Activated B cell treated with CpG ODN at 0.5 μM for 24 hours (primary cell): ENCODE results near the gene NLRP11. TPM values are rescaled to one million over a fixed set of nuclear protein-coding genes. Genes with fewer than 3 reads are reported as not detected.
A peak's percentile ranks its signal among the peaks of the same experiment; 100 is the strongest.

Experiments used
- ATAC-seq: fragments of 200-7000 bp; cut with Tn5 transposase; one replicate; pipeline ENCODE4 v1.10.0; 2021; ENCODE audit warnings: low read depth, mild to moderate bottlenecking, moderate library complexity
- CTCF ChIA-PET: fragments of 350-600 bp; sonication (Branson Sonifier 250); formaldehyde crosslinking; loops from one replicate; lab custom pipeline; 2021; ENCODE audit warnings: antibody characterized with exemption; lab: Charles Lee
- POLR2A ChIA-PET: fragments of 350-600 bp; sonication (Branson Sonifier 250); formaldehyde crosslinking; loops from one replicate; lab custom pipeline; 2021; ENCODE audit warnings: antibody characterized with exemption; lab: Charles Lee
- DNase-seq: peaks from one replicate; pipeline ENCODE4 v3.0.0; 2022
- H3K27ac Mint-ChIP-seq: one replicate; pipeline ENCODE4 v1.8.0; 2020; ENCODE audit warnings: mixed read lengths
- H3K27me3 Mint-ChIP-seq: one replicate; pipeline ENCODE4 v1.8.0; 2021; ENCODE audit warnings: mixed read lengths
- H3K36me3 Mint-ChIP-seq: one replicate; pipeline ENCODE4 v1.8.0; 2021; ENCODE audit warnings: low read depth, mixed read lengths
- H3K4me1 Mint-ChIP-seq: one replicate; pipeline ENCODE4 v1.8.0; 2021; ENCODE audit warnings: mixed read lengths
- H3K4me3 Mint-ChIP-seq: one replicate; pipeline ENCODE4 v1.8.0; 2020; ENCODE audit warnings: mild to moderate bottlenecking, mixed read lengths
- H3K9me3 Mint-ChIP-seq: one replicate; pipeline ENCODE4 v1.8.0; 2020; ENCODE audit warnings: mixed read lengths
- intact Hi-C: fragments of 100-400 bp; cut with micrococcal nuclease; formaldehyde crosslinking; loops from one replicate; pipeline ENCODE4 v1.15.1; 2024
- total RNA-seq: library from RNA; stranded (reverse); gene quantifications from 2 replicates; pipeline ENCODE4 v1.2.3, GENCODE V29; 2022
- TF ChIP-seq, protein P1 (sequence below): fragments of 200-600 bp; IDR thresholded peaks from one replicate; pipeline ENCODE4 v1.8.0; 2022; ENCODE audit warnings: antibody characterized with exemption, mild to moderate bottlenecking

The NLRP11 gene
- total RNA-seq, 1 donor from 2014 or later, result 0.16 TPM

DNA sequence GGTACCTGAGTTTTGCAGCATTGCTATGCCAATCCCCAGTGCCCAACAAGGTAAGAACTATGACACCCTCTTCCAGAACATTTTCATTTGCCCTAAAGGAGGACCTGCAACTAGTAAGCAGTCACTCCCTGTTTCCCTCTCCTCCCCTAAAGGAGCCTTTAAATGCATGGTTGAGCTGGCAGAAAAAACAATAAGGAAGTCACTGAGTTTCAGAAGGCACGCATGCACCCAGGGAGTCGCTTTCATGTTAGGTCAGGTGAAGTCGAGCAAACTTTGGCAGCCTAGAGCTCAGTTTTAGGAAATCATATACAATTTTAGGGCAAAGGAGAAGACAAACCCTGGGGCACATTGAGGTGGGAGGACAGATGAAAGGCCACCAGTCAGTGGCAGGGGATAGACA lies 11.8 kb downstream of the NLRP11 start:
- TF ChIP-seq, protein P1, sequence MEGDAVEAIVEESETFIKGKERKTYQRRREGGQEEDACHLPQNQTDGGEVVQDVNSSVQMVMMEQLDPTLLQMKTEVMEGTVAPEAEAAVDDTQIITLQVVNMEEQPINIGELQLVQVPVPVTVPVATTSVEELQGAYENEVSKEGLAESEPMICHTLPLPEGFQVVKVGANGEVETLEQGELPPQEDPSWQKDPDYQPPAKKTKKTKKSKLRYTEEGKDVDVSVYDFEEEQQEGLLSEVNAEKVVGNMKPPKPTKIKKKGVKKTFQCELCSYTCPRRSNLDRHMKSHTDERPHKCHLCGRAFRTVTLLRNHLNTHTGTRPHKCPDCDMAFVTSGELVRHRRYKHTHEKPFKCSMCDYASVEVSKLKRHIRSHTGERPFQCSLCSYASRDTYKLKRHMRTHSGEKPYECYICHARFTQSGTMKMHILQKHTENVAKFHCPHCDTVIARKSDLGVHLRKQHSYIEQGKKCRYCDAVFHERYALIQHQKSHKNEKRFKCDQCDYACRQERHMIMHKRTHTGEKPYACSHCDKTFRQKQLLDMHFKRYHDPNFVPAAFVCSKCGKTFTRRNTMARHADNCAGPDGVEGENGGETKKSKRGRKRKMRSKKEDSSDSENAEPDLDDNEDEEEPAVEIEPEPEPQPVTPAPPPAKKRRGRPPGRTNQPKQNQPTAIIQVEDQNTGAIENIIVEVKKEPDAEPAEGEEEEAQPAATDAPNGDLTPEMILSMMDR, result no peak
- H3K36me3 Mint-ChIP-seq, result no peaks in the 10 kb centered on the region
- intact Hi-C loops, result no loop called here
- H3K4me1 Mint-ChIP-seq, result peaks cover 15% of the 10 kb centered on the region
- H3K27me3 Mint-ChIP-seq, result peaks cover 14% of the 10 kb centered on the region
- H3K27ac Mint-ChIP-seq, result no peak overlapping the region
- no peak overlapping the region for H3K4me3 Mint-ChIP-seq
- no peak for ATAC-seq
- no peaks in the 10 kb centered on the region for H3K9me3 Mint-ChIP-seq
- no peak for DNase-seq
- CTCF ChIA-PET, result no interaction called here
- POLR2A ChIA-PET, result no interaction called here

DNA sequence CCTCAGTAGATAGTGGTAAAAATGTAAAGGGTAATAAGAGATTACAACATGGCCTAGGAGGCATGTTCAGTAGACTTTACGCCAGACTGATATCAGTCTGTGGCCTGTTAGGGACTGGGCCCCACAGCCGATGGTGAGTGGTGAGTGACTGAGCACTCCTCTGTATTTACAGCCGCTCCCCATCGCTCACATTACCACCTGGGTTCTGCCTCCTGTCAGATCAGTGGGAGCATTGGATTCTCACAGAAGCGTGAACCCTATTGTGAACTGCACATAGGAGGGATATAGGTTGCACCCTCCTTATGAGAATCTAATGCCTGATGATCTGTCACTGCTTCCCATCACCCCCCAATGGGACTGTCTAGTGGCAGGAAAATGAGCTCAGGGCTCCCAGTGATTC lies 17.9 kb downstream of the NLRP11 start:
- TF ChIP-seq, protein P1, result no peak
- ATAC-seq (no peak), DNase-seq (no peak)
- intact Hi-C loops, result no loop called here
- Mint-ChIP-seq H3K36me3 (no peaks in the 10 kb centered on the region), H3K9me3 (no peaks in the 10 kb centered on the region), H3K27ac (no peak overlapping the region), H3K4me3 (no peak overlapping the region), H3K4me1 (peaks cover 7% of the 10 kb centered on the region), H3K27me3 (peaks cover 4% of the 10 kb centered on the region)
- ChIA-PET CTCF (no interaction called here), POLR2A (no interaction called here)

DNA sequence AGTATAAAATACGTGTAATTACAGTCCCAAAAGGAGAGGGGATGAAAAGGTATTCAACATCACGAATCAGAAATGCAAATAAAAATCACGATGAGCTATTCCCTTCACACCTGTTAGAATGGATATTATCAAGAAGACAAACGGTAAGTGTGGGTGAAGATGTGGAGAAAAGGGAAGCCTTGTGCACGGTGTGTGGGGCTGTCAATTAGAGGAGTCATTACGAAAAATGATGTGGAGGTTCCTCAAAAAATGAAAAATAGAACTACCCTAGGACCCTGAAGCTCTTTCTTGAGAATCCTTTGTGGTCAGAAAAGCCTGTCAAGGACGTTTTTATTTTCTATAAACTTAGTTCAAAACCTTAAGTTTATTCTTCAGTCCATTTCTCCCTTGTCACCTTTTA lies 19.4 kb downstream of the NLRP11 start:
- no peaks in the 10 kb centered on the region for H3K36me3 Mint-ChIP-seq
- peaks cover 7% of the 10 kb centered on the region for H3K4me1 Mint-ChIP-seq
- H3K27ac Mint-ChIP-seq, result no peak overlapping the region
- ATAC-seq (no peak), DNase-seq (no peak)
- no peaks in the 10 kb centered on the region for H3K9me3 Mint-ChIP-seq
- TF ChIP-seq, protein P1, result no peak
- H3K4me3 Mint-ChIP-seq, result no peak overlapping the region
- CTCF ChIA-PET, result interaction anchor here (1.0 kb wide), 1 partner anchor 180 kb away, joined by 3 read pairs; no protein-coding TSS in a partner anchor
- intact Hi-C loops, result no loop called here
- peaks cover 4% of the 10 kb centered on the region for H3K27me3 Mint-ChIP-seq
- POLR2A ChIA-PET, result no interaction called here

DNA sequence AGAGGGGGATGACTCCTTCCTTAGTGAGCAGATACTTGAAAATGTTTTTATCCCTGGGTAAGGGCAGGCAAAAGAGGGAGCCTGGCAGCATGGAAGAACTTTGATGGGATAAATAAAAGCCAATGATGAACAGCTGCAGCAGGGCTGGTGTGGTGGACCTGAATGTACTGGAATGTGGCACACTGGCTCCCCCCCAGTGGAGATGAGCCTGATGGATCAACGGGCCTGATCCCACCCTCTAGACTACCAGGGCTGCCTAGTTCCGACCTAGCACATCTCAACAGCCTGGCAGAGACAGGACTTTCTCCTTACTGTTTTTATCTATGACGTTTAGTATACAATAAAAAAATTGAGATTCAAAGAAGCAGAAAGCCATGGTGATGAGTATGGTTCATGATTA lies 20.5 kb downstream of the NLRP11 start:
- CTCF ChIA-PET, result interaction anchor here (0.8 to 1.0 kb wide), 2 partner anchors 179 to 180 kb away, joined by 3 to 4 read pairs; no protein-coding TSS in a partner anchor
- intact Hi-C loops, result loop anchor here (2.0 kb wide), 1 partner anchor 295 kb away; no protein-coding TSS in a partner anchor
- Mint-ChIP-seq H3K27me3 (peaks cover 4% of the 10 kb centered on the region), H3K27ac (no peak overlapping the region), H3K9me3 (no peaks in the 10 kb centered on the region), H3K4me1 (peaks cover 7% of the 10 kb centered on the region), H3K4me3 (no peak overlapping the region), H3K36me3 (no peaks in the 10 kb centered on the region)
- TF ChIP-seq, protein P1, result no peak
- POLR2A ChIA-PET, result no interaction called here
- no peak for DNase-seq
- no peak for ATAC-seq

DNA sequence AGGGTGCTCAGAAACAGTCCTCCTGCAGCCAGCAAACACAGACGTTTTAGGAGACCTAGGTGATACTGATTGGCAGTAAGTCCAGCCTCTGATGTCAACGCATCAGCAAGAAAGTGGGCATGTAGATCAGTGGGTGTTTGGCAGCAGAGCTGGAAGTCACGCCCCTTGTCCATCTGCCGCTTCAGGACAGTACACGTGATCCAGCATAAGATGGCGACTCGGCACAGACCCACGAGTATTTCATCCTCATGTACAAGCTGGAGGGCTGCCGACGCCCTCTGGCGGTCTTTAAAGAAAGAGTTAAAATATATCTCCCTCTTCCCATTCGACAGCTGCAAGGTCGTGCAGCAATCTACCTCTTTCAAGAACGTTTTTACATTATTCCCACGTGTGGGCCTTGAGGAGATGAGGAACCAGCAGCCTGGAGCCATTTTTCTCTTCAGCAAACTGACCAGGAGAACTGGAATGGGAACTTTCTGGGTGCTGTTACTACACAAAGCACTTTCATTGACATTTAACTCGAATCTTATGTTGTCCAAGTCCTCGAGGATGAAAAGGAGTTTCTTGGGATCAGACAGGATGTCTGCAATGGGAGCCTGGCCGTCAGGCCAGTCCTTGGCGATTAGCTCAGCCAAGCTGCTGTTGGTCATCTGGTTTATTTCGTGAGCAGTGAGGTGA lies 22.3 kb downstream of the NLRP11 start:
- CTCF ChIA-PET, result interaction anchor here (0.7 to 4.2 kb wide), 9 partner anchors 8 to 210 kb away, joined by 3 to 90 read pairs (median 4); partner anchors contain the start of genes FIZ1 and ZNF524
- ATAC-seq, result peak; percentile 97
- intact Hi-C loops, result loop anchor here (1.0 to 2.0 kb wide), 3 partner anchors 134 to 293 kb away; partner anchors contain the start of gene EPN1
- POLR2A ChIA-PET, result interaction anchor here (1.0 to 1.9 kb wide), 6 partner anchors 132 to 178 kb away, joined by 3 to 12 read pairs (median 5); partner anchors contain the start of gene U2AF2
- H3K36me3 Mint-ChIP-seq, result no peaks in the 10 kb centered on the region
- H3K27me3 Mint-ChIP-seq, result peaks cover 4% of the 10 kb centered on the region
- peaks cover 7% of the 10 kb centered on the region for H3K4me1 Mint-ChIP-seq
- TF ChIP-seq, protein P1, result no peak
- peak overlapping the region; percentile 52 for H3K4me3 Mint-ChIP-seq
- H3K9me3 Mint-ChIP-seq, result no peaks in the 10 kb centered on the region
- H3K27ac Mint-ChIP-seq, result peak overlapping the region; percentile 27
- DNase-seq, result peak; percentile 19
